Neural cell (in vitro differentiated cells): ENCODE measurements around the gene CGNL1.

Experiments
- EP300 ChIP-seq: fragments of 450-650 bp; conservative IDR thresholded peaks from 2 replicates; pipeline ENCODE4 v1.6.1; 2014; ENCODE audit warnings: antibody characterized with exemption, mild to moderate bottlenecking, moderate library complexity; ENCODE audit not compliant: poor library complexity, severe bottlenecking
- EZH2 ChIP-seq: fragments of 200-600, 300-800 bp; shearing (Covaris generic), sonication (generic); IDR thresholded peaks from 2 replicates; pipeline ENCODE4 v1.6.1; 2014; ENCODE audit warnings: antibody characterized with exemption, low read length, borderline replicate concordance, mild to moderate bottlenecking; ENCODE audit not compliant: insufficient read depth, poor library complexity, severe bottlenecking
- POLR2AphosphoS5 ChIP-seq: IDR thresholded peaks from 2 replicates; pipeline ENCODE4 v1.6.1; 2012
- RAD21 ChIP-seq: fragments of 450-650 bp; conservative IDR thresholded peaks from 2 replicates; pipeline ENCODE4 v1.6.1; 2014; ENCODE audit warnings: antibody characterized with exemption, mild to moderate bottlenecking, moderate library complexity
- SMC3 ChIP-seq: fragments of 450-650 bp; conservative IDR thresholded peaks from 2 replicates; pipeline ENCODE4 v1.6.1; 2014; ENCODE audit warnings: antibody characterized with exemption, mild to moderate bottlenecking, moderate library complexity; ENCODE audit not compliant: poor library complexity
- TAF1 ChIP-seq: IDR thresholded peaks from 2 replicates; pipeline ENCODE4 v1.6.1; 2012; ENCODE audit warnings: low read depth
- TF ChIP-seq, protein P1 (sequence below): fragments of 450-650 bp; IDR thresholded peaks from 2 replicates; pipeline ENCODE4 v1.5.1; 2014; ENCODE audit warnings: antibody characterized with exemption, mild to moderate bottlenecking, moderate library complexity; ENCODE audit not compliant: poor library complexity, severe bottlenecking
- TF ChIP-seq, protein P2 (sequence below): IDR thresholded peaks from 2 replicates; pipeline ENCODE4 v1.6.1; 2012; ENCODE audit warnings: borderline replicate concordance

DNA sequence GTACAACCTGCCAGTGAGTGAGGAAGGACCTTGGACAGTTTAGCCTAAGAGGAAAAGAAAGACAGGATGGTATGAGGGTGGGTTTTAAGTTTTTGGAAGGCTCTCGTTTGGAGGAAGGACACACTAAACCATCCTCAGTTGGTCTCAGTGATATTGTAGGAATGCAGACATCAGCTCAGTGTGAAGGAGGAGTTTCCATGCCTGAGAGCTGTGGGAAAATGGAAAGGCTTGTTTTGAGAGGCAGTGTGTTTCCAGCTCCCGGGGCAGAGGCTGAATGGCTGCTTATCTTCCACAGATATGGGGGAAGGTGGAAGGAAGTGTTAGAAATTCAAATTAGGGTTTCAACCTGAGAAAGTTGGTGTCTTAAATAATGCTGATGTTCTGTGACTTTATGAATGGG lies 125.8 kb downstream of the CGNL1 start:
- TF ChIP-seq, protein P1, sequence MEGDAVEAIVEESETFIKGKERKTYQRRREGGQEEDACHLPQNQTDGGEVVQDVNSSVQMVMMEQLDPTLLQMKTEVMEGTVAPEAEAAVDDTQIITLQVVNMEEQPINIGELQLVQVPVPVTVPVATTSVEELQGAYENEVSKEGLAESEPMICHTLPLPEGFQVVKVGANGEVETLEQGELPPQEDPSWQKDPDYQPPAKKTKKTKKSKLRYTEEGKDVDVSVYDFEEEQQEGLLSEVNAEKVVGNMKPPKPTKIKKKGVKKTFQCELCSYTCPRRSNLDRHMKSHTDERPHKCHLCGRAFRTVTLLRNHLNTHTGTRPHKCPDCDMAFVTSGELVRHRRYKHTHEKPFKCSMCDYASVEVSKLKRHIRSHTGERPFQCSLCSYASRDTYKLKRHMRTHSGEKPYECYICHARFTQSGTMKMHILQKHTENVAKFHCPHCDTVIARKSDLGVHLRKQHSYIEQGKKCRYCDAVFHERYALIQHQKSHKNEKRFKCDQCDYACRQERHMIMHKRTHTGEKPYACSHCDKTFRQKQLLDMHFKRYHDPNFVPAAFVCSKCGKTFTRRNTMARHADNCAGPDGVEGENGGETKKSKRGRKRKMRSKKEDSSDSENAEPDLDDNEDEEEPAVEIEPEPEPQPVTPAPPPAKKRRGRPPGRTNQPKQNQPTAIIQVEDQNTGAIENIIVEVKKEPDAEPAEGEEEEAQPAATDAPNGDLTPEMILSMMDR, result no peak
- TF ChIP-seq EP300, result no peak
- TF ChIP-seq POLR2AphosphoS5, result no peak
- TF ChIP-seq RAD21, result no peak
- TF ChIP-seq TAF1, result no peak
- no peak for TF ChIP-seq EZH2
- TF ChIP-seq SMC3, result no peak
- TF ChIP-seq, protein P2, sequence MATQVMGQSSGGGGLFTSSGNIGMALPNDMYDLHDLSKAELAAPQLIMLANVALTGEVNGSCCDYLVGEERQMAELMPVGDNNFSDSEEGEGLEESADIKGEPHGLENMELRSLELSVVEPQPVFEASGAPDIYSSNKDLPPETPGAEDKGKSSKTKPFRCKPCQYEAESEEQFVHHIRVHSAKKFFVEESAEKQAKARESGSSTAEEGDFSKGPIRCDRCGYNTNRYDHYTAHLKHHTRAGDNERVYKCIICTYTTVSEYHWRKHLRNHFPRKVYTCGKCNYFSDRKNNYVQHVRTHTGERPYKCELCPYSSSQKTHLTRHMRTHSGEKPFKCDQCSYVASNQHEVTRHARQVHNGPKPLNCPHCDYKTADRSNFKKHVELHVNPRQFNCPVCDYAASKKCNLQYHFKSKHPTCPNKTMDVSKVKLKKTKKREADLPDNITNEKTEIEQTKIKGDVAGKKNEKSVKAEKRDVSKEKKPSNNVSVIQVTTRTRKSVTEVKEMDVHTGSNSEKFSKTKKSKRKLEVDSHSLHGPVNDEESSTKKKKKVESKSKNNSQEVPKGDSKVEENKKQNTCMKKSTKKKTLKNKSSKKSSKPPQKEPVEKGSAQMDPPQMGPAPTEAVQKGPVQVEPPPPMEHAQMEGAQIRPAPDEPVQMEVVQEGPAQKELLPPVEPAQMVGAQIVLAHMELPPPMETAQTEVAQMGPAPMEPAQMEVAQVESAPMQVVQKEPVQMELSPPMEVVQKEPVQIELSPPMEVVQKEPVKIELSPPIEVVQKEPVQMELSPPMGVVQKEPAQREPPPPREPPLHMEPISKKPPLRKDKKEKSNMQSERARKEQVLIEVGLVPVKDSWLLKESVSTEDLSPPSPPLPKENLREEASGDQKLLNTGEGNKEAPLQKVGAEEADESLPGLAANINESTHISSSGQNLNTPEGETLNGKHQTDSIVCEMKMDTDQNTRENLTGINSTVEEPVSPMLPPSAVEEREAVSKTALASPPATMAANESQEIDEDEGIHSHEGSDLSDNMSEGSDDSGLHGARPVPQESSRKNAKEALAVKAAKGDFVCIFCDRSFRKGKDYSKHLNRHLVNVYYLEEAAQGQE, result no peak
